HG02642 (cell line): ENCODE results near the gene MYLIP.

ENCODE experiments used
- ATAC-seq: cut with Tn5 transposase; IDR thresholded peaks from one replicate; pipeline ENCODE4 v1.9.1; 2021; ENCODE audit warnings: mild to moderate bottlenecking; ENCODE audit not compliant: unreplicated experiment, poor library complexity

The MYLIP gene

GRCh38 chr6:16196984-16197546 is 68.2 kb downstream of the MYLIP start:
- no peak for ATAC-seq
